CD4-positive, alpha-beta memory T cell (primary cell): ENCODE measurements around the gene ARL6IP4. TPM values are rescaled to one million over a fixed set of nuclear protein-coding genes. Genes with fewer than 3 reads are reported as not detected.

Experiments
- CTCF ChIA-PET: fragments of 350-600 bp; sonication (Branson Sonifier 250); formaldehyde crosslinking; loops from one replicate; lab custom pipeline; 2021; ENCODE audit warnings: inconsistent platforms; ENCODE audit not compliant: partially characterized antibody; lab: Charles Lee
- POLR2A ChIA-PET: fragments of 350-600 bp; sonication (Branson Sonifier 250); formaldehyde crosslinking; loops from one replicate; lab custom pipeline; 2021; ENCODE audit not compliant: partially characterized antibody; lab: Charles Lee
- DNase-seq, 5 donors: peaks; one replicate each; pipeline versions ENCODE4 v3.0.0 to v3.0.0-alpha.2; 2020 to 2022; ENCODE audit warnings: mixed read lengths in 1 of 5
- H3K27ac ChIP-seq: one replicate; pipeline ENCODE4 v1.7.0; 2013; ENCODE audit warnings: low read depth, low read length
- H3K27me3 ChIP-seq: 2 replicates; pipeline ENCODE4 v1.7.0; 2013; ENCODE audit warnings: mild to moderate bottlenecking, low read length, moderate library complexity; ENCODE audit not compliant: insufficient read depth
- H3K36me3 ChIP-seq: 2 replicates; pipeline ENCODE4 v1.7.0; 2013; ENCODE audit warnings: mild to moderate bottlenecking, low read length, moderate library complexity; ENCODE audit not compliant: insufficient read depth
- H3K4me1 ChIP-seq: 2 replicates; pipeline ENCODE4 v1.7.0; 2013; ENCODE audit warnings: mild to moderate bottlenecking, low read length, moderate library complexity; ENCODE audit not compliant: insufficient read depth
- H3K4me3 ChIP-seq, 2 donors: one replicate each; pipeline ENCODE4 v1.7.0; 2013; ENCODE audit warnings: low read length in 2 of 2, mild to moderate bottlenecking in 1 of 2
- H3K9me3 ChIP-seq, 2 donors: one replicate each; pipeline ENCODE4 v1.7.0; 2013; ENCODE audit warnings: low read length in 2 of 2, control low read depth in 1 of 2; ENCODE audit not compliant: control insufficient read depth in 1 of 2
- H3K27ac Mint-ChIP-seq, 7 donors: one replicate each; pipeline ENCODE4 v1.8.0; 2020 to 2021; ENCODE audit warnings: mixed read lengths in 7 of 7, mild to moderate bottlenecking in 6 of 7, inconsistent platforms in 3 of 7, moderate library complexity in 3 of 7
- H3K27me3 Mint-ChIP-seq, 2 donors: one replicate each; pipeline ENCODE4 v1.8.0; 2020 to 2021; ENCODE audit warnings: mixed read lengths in 2 of 2
- H3K36me3 Mint-ChIP-seq, 2 donors: one replicate each; pipeline ENCODE4 v1.8.0; 2020 to 2021; ENCODE audit warnings: mixed read lengths in 2 of 2, inconsistent platforms in 1 of 2, mild to moderate bottlenecking in 1 of 2
- H3K4me1 Mint-ChIP-seq, 4 donors: one replicate each; pipeline ENCODE4 v1.8.0; 2020 to 2021; ENCODE audit warnings: mixed read lengths in 4 of 4, mild to moderate bottlenecking in 1 of 4
- H3K4me3 Mint-ChIP-seq, 8 donors: one replicate each; pipeline ENCODE4 v1.8.0; 2020 to 2021; ENCODE audit warnings: mixed read lengths in 8 of 8, mild to moderate bottlenecking in 7 of 8, moderate library complexity in 6 of 8, inconsistent platforms in 3 of 8
- H3K9me3 Mint-ChIP-seq, 8 donors: one replicate each; pipeline ENCODE4 v1.8.0; 2020 to 2021; ENCODE audit warnings: mixed read lengths in 8 of 8, mild to moderate bottlenecking in 5 of 8, inconsistent platforms in 3 of 8, moderate library complexity in 1 of 8
- intact Hi-C: fragments of 100-400 bp; cut with micrococcal nuclease; formaldehyde crosslinking; loops from one replicate; pipeline ENCODE4 v1.15.1; 2023
- polyA plus RNA-seq, 2 donors: library from polyadenylated mRNA; unstranded; fragments of 300-500 nt; fragmentation: Illumina TruSeq; gene quantifications; one replicate each; pipeline ENCODE4 v1.2.3, GENCODE V29; 2021
- total RNA-seq, 2 experiments: library from RNA; stranded (reverse); gene quantifications; one replicate each; pipeline ENCODE4 v1.2.3, GENCODE V29; 2021

The ARL6IP4 gene
- total and polyA plus RNA-seq, 4 experiments from 2014 or later: 159 to 252 (median 182) TPM

GRCh38 chr12:122977655-122978392 lies 2.7 kb upstream of the ARL6IP4 start:
- H3K4me1 Mint-ChIP-seq: peaks cover 14 to 71% (median 46%) of the 10 kb centered on the region in 4 donors
- H3K4me3 Mint-ChIP-seq: peak overlapping the region in 7 of 8 donors; percentile 11 to 78 (median 57)
- H3K27me3 Mint-ChIP-seq: no peaks in the 10 kb centered on the region
- ChIA-PET CTCF (interaction anchor here (0.6 kb wide), 1 partner anchor 10 kb away, joined by 3 read pairs; no protein-coding TSS in a partner anchor), POLR2A (interaction anchor here (1.0 kb wide), 1 partner anchor 12 kb away, joined by 3 read pairs; the partner anchor contains the start of gene ABCB9)
- peaks cover 66% of the 10 kb centered on the region for H3K4me1 ChIP-seq
- H3K36me3 ChIP-seq: peaks cover 19% of the 10 kb centered on the region
- H3K27ac Mint-ChIP-seq: peak overlapping the region in 3 of 7 donors; percentile 61 to 98 (median 73)
- intact Hi-C loops: loop anchor here (10.0 kb wide), 1 partner anchor 453 kb away; the partner anchor contains the start of genes KNTC1 and RSRC2
- H3K36me3 Mint-ChIP-seq: peaks cover 0 to 22% of the 10 kb centered on the region in 2 donors
- no peaks in the 10 kb centered on the region for H3K9me3 ChIP-seq
- no peak for DNase-seq
- no peak overlapping the region for H3K27ac ChIP-seq
- no peak overlapping the region for H3K4me3 ChIP-seq
- H3K9me3 Mint-ChIP-seq: peaks cover 0 to 3% (median 0%) of the 10 kb centered on the region in 8 donors
- no peaks in the 10 kb centered on the region for H3K27me3 ChIP-seq

- peak overlapping the region in 3 of 7 donors; percentile 57 to 98 (median 73) for H3K27ac Mint-ChIP-seq
- peaks cover 22% of the 10 kb centered on the region for H3K36me3 ChIP-seq
- intact Hi-C loops: loop anchor here (10.0 kb wide), 1 partner anchor 454 kb away; the partner anchor contains the start of genes KNTC1 and RSRC2
- no peaks in the 10 kb centered on the region for H3K27me3 Mint-ChIP-seq
- CTCF ChIA-PET: interaction anchor here (0.6 kb wide), 1 partner anchor 11 kb away, joined by 3 read pairs; no protein-coding TSS in a partner anchor
- no peaks in the 10 kb centered on the region for H3K27me3 ChIP-seq
- H3K9me3 Mint-ChIP-seq: peaks cover 0 to 3% (median 0%) of the 10 kb centered on the region in 8 donors
- H3K4me1 ChIP-seq: peaks cover 73% of the 10 kb centered on the region
- H3K4me3 ChIP-seq: no peak overlapping the region
- H3K36me3 Mint-ChIP-seq: peaks cover 0 to 28% of the 10 kb centered on the region in 2 donors
- no peak for DNase-seq
- POLR2A ChIA-PET: interaction anchor here (0.5 to 2.1 kb wide), 6 partner anchors 12 to 605 kb away, joined by 3 to 10 read pairs (median 3); partner anchors contain the start of genes ABCB9 and HIP1R
- peaks cover 18 to 74% (median 49%) of the 10 kb centered on the region in 4 donors for H3K4me1 Mint-ChIP-seq
- no peak overlapping the region for H3K27ac ChIP-seq
- no peaks in the 10 kb centered on the region for H3K9me3 ChIP-seq
- peak overlapping the region in 5 of 8 donors; percentile 33 to 65 (median 55) for H3K4me3 Mint-ChIP-seq
These were observed 1.9 kb upstream of the ARL6IP4 start for GRCh38 chr12:122978507-122978955.

GRCh38 chr12:122979001-122979907 lies 1.2 kb upstream of the ARL6IP4 start:
- Mint-ChIP-seq H3K9me3 (peaks cover 0 to 3% (median 0%) of the 10 kb centered on the region in 8 donors), H3K36me3 (peaks cover 0 to 30% of the 10 kb centered on the region in 2 donors), H3K4me1 (peaks cover 18 to 76% (median 51%) of the 10 kb centered on the region in 4 donors), H3K27ac (peak overlapping the region in 3 of 7 donors; percentile 66 to 90 (median 88)), H3K27me3 (no peaks in the 10 kb centered on the region), H3K4me3 (peak overlapping the region; percentile 87 to 94 (median 90))
- peaks cover 74% of the 10 kb centered on the region for H3K4me1 ChIP-seq
- H3K4me3 ChIP-seq: peak overlapping the region; percentile 70 to 83
- H3K27ac ChIP-seq: peak overlapping the region; percentile 68
- no peaks in the 10 kb centered on the region for H3K9me3 ChIP-seq
- ChIA-PET CTCF (interaction anchor here (1.4 to 2.4 kb wide), 3 partner anchors 96 to 259 kb away, joined by 4 to 10 read pairs (median 4); partner anchors contain the start of gene MTRFR), POLR2A (interaction anchor here (0.5 to 2.6 kb wide), 14 partner anchors 10 to 604 kb away, joined by 3 to 18 read pairs (median 4); partner anchors contain the start of genes ABCB9, HIP1R, MPHOSPH9 and MTRFR)
- DNase-seq: no peak
- intact Hi-C loops: loop anchor here (10.0 kb wide), 1 partner anchor 454 kb away; the partner anchor contains the start of genes KNTC1 and RSRC2
- no peaks in the 10 kb centered on the region for H3K27me3 ChIP-seq
- H3K36me3 ChIP-seq: peaks cover 22% of the 10 kb centered on the region

GRCh38 chr12:122979908-122980182 lies 636 bp upstream of the ARL6IP4 start:
- Mint-ChIP-seq H3K9me3 (peaks cover 0 to under 1% (median 0%) of the 10 kb centered on the region in 8 donors), H3K4me1 (peaks cover 18 to 76% (median 51%) of the 10 kb centered on the region in 4 donors), H3K36me3 (peaks cover 0 to 28% of the 10 kb centered on the region in 2 donors), H3K27me3 (no peaks in the 10 kb centered on the region), H3K4me3 (peak overlapping the region; percentile 87 to 94 (median 90)), H3K27ac (peak overlapping the region; percentile 64 to 91 (median 90))
- ChIA-PET POLR2A (interaction anchor here (0.7 to 2.6 kb wide), 14 partner anchors 8 to 258 kb away, joined by 3 to 18 read pairs (median 4); partner anchors contain the start of genes ABCB9, HIP1R, MPHOSPH9 and MTRFR), CTCF (interaction anchor here (1.4 to 2.4 kb wide), 3 partner anchors 95 to 258 kb away, joined by 4 to 10 read pairs (median 4); partner anchors contain the start of gene MTRFR)
- Histone ChIP-seq H3K4me3 (peak overlapping the region; percentile 70 to 83), H3K27ac (peak overlapping the region; percentile 68), H3K4me1 (peaks cover 77% of the 10 kb centered on the region), H3K36me3 (peaks cover 22% of the 10 kb centered on the region), H3K9me3 (no peaks in the 10 kb centered on the region), H3K27me3 (no peaks in the 10 kb centered on the region)
- DNase-seq: no peak
- intact Hi-C loops: loop anchor here (10.0 kb wide), 1 partner anchor 455 kb away; the partner anchor contains the start of genes KNTC1 and RSRC2

DNA sequence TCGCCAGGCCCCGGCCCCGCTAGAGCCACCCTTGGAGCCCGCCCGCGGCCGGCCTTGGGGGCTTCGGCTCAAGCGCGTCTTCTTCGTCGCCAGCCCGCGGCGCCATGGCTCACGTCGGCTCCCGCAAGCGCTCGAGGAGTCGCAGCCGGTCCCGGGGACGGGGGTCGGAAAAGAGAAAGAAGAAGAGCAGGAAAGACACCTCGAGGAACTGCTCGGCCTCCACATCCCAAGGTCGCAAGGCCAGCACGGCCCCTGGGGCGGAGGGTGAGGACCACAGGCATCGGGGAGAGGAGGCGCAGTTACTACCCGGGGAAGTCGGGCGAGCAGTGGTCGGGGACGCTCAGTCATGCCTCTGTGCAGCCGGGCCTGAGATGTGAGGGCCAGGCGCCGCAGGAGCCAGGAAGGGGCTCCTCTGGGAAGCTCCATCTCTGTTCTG lies 573 bp downstream of the ARL6IP4 start:
- ChIA-PET POLR2A (interaction anchor here (0.8 to 2.6 kb wide), 7 partner anchors 11 to 385 kb away, joined by 3 to 18 read pairs (median 4); partner anchors contain the start of genes ABCB9, MPHOSPH9 and MTRFR), CTCF (interaction anchor here (1.6 to 2.4 kb wide), 2 partner anchors 94 to 257 kb away, joined by 4 to 10 read pairs; no protein-coding TSS in a partner anchor)
- no peaks in the 10 kb centered on the region for H3K27me3 ChIP-seq
- H3K9me3 ChIP-seq: no peaks in the 10 kb centered on the region
- Mint-ChIP-seq H3K27ac (peak overlapping the region; percentile 57 to 88 (median 83)), H3K9me3 (peaks cover 0 to 4% (median 0%) of the 10 kb centered on the region in 8 donors), H3K36me3 (peaks cover 0 to 21% of the 10 kb centered on the region in 2 donors), H3K4me1 (peaks cover 18 to 66% (median 45%) of the 10 kb centered on the region in 4 donors), H3K27me3 (no peaks in the 10 kb centered on the region), H3K4me3 (peak overlapping the region; percentile 81 to 90 (median 88))
- H3K4me3 ChIP-seq: peak overlapping the region; percentile 78 to 83
- peaks cover 22% of the 10 kb centered on the region for H3K36me3 ChIP-seq
- peaks cover 71% of the 10 kb centered on the region for H3K4me1 ChIP-seq
- H3K27ac ChIP-seq: peak overlapping the region; percentile 68
- DNase-seq: no peak
- intact Hi-C loops: no loop called here
